ENCODE results near the gene NATD1.

GRCh38 chr17:21258593-21258992 is 5.4 kb upstream of the NATD1 start:
- no peak for TF ChIP-seq YY1 (IDR thresholded peaks at IDR 0.05; ENCODE audit: low read depth)
- no peak for TF ChIP-seq RAD21 (IDR thresholded peaks at IDR 0.05; ENCODE audit: low read depth)
- TF ChIP-seq TCF12 (IDR thresholded peaks at IDR 0.05; ENCODE audit: low read depth) = no peak
- TF ChIP-seq MAX (IDR thresholded peaks at IDR 0.05) = no peak
- TF ChIP-seq EP300 (IDR thresholded peaks at IDR 0.05; ENCODE audit: borderline replicate concordance) = no peak
- no peak for TF ChIP-seq TAF1 (IDR thresholded peaks at IDR 0.05; ENCODE audit: low read depth)
- no peak for TF ChIP-seq NFIC (IDR thresholded peaks at IDR 0.05)
- no peak for TF ChIP-seq USF1 (IDR thresholded peaks at IDR 0.05)
- no peak for TF ChIP-seq TEAD4 (IDR thresholded peaks at IDR 0.05)
- no peak for TF ChIP-seq FOXM1 (IDR thresholded peaks at IDR 0.05; ENCODE audit: borderline replicate concordance, low read depth)

All from Ishikawa (cell line).